ENCODE results near the gene PLSCR2. TPM values are rescaled to one million over a fixed set of nuclear protein-coding genes. Genes with fewer than 3 reads are reported as not detected.

PLSCR2 gene
- total and polyA plus RNA-seq, 10 of the 15 experiments (the other 5 are each of a cell fraction or from before 2014, with no cell fraction given): not detected

DNA sequence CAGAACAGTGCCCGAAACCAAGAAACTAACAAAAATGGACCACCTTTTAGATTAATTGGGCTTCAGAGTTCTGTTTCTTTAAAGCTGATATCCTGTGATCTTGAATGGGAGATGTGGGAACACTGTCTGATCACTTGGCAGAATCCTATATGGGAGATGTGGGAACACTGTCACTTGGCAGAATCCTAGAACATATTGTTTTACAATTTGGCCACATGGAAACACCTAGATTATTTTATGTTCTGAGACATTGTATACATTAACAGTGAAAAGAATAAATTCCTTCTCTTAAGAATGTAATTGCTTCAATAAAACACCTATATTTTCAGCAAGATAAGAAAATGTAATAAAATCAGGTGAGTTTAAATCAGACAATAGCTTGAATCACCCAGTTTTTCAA, 30.3 kb upstream of the PLSCR2 start:
- intact Hi-C loops (cut with micrococcal nuclease; ENCODE audit: unreplicated experiment): no loop called here
- no peak for FAIRE-seq
- no peak for DNase-seq (ENCODE audit: low read depth, low spot score)

More for the DNA sequence above, 30.3 kb upstream of the PLSCR2 start:
- no peak for ATAC-seq
- in situ Hi-C loops (cut with MboI): no loop called here
- H2AFZ ChIP-seq (ENCODE audit: control insufficient read depth, low read depth, low read length): no peak overlapping the region
- H3K4me2 ChIP-seq (ENCODE audit: control insufficient read depth, insufficient read depth): no peak overlapping the region
- ChIA-PET RAD21 (ENCODE audit: unreplicated experiment) (no interaction called here), POLR2A (no interaction called here), CTCF (interaction anchor here (0.6 kb wide), 1 partner anchor 12 kb away, joined by 4 read pairs; no protein-coding TSS in a partner anchor), SMC1A (ENCODE audit: uncharacterized antibody, unreplicated experiment) (no interaction called here)
- 62% methylated on average over 1 of the region's 1 CpG for WGBS (ENCODE audit: insufficient coverage, insufficient replicate concordance, low lambda C conversion rate, missing lambda C conversion rate)
- H4K20me1 ChIP-seq (ENCODE audit: control insufficient read depth, insufficient read depth): no peaks in the 10 kb centered on the region
- H3K27me3 ChIP-seq (replicated peaks in 1 of 2; ENCODE audit: control insufficient read depth in 2 of 2, insufficient read depth in 2 of 2, low read length in 1 of 2): no peaks in the 10 kb centered on the region; a peak in 1 of 4 replicates
- no peaks in the 10 kb centered on the region; the same call in 2 of the 3 replicates for H3K9me3 ChIP-seq (replicated peaks; ENCODE audit: control insufficient read depth, insufficient read depth, low read length)
- peaks cover 6% of the 10 kb centered on the region; the same call in 1 of the 2 replicates for H3K4me1 ChIP-seq (ENCODE audit: control insufficient read depth, insufficient read depth, low read length)
- no peak overlapping the region for H3K9ac ChIP-seq (ENCODE audit: control insufficient read depth, insufficient read depth, low read length)
- no peaks in the 10 kb centered on the region for H3K79me2 ChIP-seq (ENCODE audit: control insufficient read depth, insufficient read depth, low read length)
- no peaks in the 10 kb centered on the region for H3K36me3 ChIP-seq (ENCODE audit: control insufficient read depth in 2 of 2, insufficient read depth in 2 of 2, low read length in 1 of 2)
- BruUV-seq (replicated peaks): no TSS peak
- H3K27ac ChIP-seq (ENCODE audit: control insufficient read depth, insufficient read depth): no peak overlapping the region
- H3K4me3 ChIP-seq: no peak overlapping the region
- TF ChIP-seq ZNF384 (IDR thresholded peaks at IDR 0.05; ENCODE audit: borderline replicate concordance, low read depth, low read length) (no peak), CHD4 (IDR thresholded peaks at IDR 0.05) (no peak), ETV6 (conservative IDR thresholded peaks at IDR 0.05 in 1 of 2, IDR thresholded peaks at IDR 0.05 in 1 of 2; ENCODE audit: borderline replicate concordance in 1 of 2, low read depth in 1 of 2) (no peak), CHD2 (IDR thresholded peaks at IDR 0.05; ENCODE audit: borderline replicate concordance, low read depth, low read length) (no peak), EGR1 (IDR thresholded peaks at IDR 0.05; ENCODE audit: borderline replicate concordance in 1 of 2, low read depth in 2 of 2, low read length in 2 of 2) (no peak), TCF12 (IDR thresholded peaks at IDR 0.05; ENCODE audit: low read depth, low read length) (no peak), YBX1 (IDR thresholded peaks at IDR 0.05) (no peak), BACH1 (IDR thresholded peaks at IDR 0.05; ENCODE audit: borderline replicate concordance) (no peak), CBX5 (IDR thresholded peaks at IDR 0.05; ENCODE audit: low read depth) (no peak), IRF4 (IDR thresholded peaks at IDR 0.05; ENCODE audit: low read depth, low read length) (no peak), FOS (IDR thresholded peaks at IDR 0.05; ENCODE audit: borderline replicate concordance, extremely low read depth, insufficient read length) (no peak), HCFC1 (IDR thresholded peaks at IDR 0.05; ENCODE audit: low read length) (no peak), MTA3 (IDR thresholded peaks at IDR 0.05; ENCODE audit: borderline replicate concordance, low read length) (no peak), RELA (IDR thresholded peaks at IDR 0.05; ENCODE audit: borderline replicate concordance, partially characterized antibody) (no peak), YY1 (IDR thresholded peaks at IDR 0.05; ENCODE audit: low read depth, low read length) (no peak), FOXM1 (IDR thresholded peaks at IDR 0.05; ENCODE audit: low read depth, low read length) (no peak)
- TF ChIP-seq, protein P1, sequence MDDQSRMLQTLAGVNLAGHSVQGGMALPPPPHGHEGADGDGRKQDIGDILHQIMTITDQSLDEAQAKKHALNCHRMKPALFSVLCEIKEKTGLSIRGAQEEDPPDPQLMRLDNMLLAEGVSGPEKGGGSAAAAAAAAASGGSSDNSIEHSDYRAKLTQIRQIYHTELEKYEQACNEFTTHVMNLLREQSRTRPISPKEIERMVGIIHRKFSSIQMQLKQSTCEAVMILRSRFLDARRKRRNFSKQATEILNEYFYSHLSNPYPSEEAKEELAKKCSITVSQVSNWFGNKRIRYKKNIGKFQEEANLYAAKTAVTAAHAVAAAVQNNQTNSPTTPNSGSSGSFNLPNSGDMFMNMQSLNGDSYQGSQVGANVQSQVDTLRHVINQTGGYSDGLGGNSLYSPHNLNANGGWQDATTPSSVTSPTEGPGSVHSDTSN (IDR thresholded peaks at IDR 0.05; ENCODE audit: insufficient replicate concordance, low read depth, low read length): no peak
- TF ChIP-seq, protein P2, sequence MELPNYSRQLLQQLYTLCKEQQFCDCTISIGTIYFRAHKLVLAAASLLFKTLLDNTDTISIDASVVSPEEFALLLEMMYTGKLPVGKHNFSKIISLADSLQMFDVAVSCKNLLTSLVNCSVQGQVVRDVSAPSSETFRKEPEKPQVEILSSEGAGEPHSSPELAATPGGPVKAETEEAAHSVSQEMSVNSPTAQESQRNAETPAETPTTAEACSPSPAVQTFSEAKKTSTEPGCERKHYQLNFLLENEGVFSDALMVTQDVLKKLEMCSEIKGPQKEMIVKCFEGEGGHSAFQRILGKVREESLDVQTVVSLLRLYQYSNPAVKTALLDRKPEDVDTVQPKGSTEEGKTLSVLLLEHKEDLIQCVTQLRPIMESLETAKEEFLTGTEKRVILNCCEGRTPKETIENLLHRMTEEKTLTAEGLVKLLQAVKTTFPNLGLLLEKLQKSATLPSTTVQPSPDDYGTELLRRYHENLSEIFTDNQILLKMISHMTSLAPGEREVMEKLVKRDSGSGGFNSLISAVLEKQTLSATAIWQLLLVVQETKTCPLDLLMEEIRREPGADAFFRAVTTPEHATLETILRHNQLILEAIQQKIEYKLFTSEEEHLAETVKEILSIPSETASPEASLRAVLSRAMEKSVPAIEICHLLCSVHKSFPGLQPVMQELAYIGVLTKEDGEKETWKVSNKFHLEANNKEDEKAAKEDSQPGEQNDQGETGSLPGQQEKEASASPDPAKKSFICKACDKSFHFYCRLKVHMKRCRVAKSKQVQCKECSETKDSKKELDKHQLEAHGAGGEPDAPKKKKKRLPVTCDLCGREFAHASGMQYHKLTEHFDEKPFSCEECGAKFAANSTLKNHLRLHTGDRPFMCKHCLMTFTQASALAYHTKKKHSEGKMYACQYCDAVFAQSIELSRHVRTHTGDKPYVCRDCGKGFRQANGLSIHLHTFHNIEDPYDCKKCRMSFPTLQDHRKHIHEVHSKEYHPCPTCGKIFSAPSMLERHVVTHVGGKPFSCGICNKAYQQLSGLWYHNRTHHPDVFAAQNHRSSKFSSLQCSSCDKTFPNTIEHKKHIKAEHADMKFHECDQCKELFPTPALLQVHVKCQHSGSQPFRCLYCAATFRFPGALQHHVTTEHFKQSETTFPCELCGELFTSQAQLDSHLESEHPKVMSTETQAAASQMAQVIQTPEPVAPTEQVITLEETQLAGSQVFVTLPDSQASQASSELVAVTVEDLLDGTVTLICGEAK (IDR thresholded peaks at IDR 0.05; ENCODE audit: borderline replicate concordance): no peak
- TF ChIP-seq, protein P3, sequence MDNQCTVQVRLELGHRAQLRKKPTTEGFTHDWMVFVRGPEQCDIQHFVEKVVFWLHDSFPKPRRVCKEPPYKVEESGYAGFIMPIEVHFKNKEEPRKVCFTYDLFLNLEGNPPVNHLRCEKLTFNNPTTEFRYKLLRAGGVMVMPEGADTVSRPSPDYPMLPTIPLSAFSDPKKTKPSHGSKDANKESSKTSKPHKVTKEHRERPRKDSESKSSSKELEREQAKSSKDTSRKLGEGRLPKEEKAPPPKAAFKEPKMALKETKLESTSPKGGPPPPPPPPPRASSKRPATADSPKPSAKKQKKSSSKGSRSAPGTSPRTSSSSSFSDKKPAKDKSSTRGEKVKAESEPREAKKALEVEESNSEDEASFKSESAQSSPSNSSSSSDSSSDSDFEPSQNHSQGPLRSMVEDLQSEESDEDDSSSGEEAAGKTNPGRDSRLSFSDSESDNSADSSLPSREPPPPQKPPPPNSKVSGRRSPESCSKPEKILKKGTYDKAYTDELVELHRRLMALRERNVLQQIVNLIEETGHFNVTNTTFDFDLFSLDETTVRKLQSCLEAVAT (IDR thresholded peaks at IDR 0.05): no peak

Measured in GM12878 (cell line).